Stimulated activated CD8-positive, alpha-beta memory T cell treated with anti-CD3 and anti-CD28 coated beads, Interleukin-4, amount 100 ng/mL, for 48 hours (primary cell): ENCODE measurements around the gene NKAIN2.
"Not testable (repeated sequence)": the region's sequence is repeated elsewhere in the genome, so short reads cannot be mapped to it uniquely, and the experiment has no call there.

Experiments used
- DNase-seq: peaks from one replicate; pipeline ENCODE4 v3.0.0-alpha.2; 2020

The NKAIN2 gene

DNA sequence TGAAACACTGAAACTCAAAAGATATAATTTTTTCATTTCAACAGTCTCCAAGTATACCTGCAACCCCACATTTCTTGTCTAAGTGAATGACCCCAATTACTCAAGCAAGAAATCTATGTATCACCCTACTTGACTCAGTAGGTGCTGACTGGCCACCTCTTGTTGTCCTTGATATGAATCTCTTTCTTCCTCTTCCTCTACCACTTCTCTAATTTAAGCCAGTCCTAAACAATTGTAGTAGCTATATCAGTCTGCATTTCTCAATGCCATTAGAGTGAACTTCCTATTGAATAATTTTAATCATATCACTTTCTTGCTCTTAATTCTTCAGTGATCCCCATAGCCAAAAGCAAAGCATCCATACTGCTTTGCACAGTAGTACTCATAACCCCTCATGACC is 93.2 kb downstream of the NKAIN2 start:
- DNase-seq: no peak

DNA sequence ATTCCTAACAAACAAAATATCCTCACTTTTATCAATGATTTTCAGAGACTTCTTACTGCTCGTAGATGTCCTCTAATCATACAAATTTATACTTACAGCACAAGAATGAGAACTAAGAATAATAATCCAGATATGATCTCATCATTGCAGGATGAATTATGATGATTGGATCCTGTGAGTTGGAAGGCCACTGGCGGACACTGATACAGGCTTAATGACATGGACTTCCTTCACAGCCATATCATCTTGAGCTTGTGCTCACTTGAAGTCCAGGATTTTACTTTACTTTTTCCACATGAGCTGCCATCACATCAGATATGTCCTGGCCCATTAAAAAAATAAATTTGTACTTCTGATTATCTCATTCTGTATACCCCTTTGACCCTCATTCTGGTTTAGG is 94.3 kb downstream of the NKAIN2 start:
- no peak for DNase-seq

DNA sequence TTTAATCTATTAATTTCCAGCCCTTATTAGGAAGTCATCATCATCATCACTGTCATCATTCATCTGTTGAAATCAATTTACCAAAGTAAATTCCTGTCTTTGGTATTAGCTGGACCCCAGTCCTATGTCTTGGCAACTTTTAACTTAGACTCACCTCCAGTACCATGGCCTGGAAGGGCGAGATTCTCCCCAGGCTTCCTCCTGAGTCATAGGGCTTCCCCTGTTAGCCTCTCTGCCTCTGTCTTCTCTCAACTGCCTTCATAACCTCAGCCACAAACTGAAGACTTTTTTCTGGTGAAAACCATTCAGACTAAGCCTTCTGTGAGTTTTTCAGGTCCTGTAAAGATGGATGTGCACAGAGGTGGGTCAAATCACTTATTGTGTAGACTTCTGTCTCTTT is 95.0 kb downstream of the NKAIN2 start:
- no peak for DNase-seq

DNA sequence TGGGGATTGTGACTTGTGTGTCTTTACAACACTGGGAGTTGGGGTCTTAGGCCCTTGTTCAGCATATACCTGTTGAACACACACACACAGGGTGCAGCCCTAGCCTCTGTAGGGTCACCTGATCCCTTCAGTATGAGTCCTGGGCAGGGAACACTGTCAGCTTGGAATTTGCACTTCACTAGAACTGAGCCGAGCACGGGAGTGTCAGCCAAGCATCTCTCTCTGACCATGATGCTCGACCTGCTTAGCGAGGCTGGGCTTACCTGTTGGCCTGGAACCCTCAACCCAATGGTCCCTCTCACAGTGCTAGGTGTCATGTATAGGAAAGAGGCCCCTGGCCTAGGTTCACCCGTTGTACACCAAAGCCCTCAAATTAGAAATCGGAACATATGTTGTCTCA is 96.1 kb downstream of the NKAIN2 start:
- DNase-seq: no peak

DNA sequence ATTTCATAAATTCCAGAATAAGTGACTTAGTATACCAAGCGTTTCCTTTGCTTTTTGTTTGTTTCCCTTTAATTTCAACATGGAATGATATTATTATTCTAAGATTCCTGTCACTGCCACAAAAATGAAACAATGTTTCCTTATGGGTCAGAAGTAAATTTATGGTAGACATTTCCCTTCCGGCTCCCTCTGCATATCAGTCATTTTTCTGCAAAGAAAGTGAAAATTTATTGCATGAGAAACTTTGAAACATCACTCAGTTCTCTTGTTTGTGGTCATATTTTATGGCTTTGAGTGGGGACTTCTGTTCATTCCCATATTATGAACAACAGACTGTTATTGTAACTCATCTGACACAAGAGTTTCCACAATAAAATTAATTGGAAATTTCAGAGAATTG is 97.8 kb downstream of the NKAIN2 start:
- DNase-seq: no peak

DNA sequence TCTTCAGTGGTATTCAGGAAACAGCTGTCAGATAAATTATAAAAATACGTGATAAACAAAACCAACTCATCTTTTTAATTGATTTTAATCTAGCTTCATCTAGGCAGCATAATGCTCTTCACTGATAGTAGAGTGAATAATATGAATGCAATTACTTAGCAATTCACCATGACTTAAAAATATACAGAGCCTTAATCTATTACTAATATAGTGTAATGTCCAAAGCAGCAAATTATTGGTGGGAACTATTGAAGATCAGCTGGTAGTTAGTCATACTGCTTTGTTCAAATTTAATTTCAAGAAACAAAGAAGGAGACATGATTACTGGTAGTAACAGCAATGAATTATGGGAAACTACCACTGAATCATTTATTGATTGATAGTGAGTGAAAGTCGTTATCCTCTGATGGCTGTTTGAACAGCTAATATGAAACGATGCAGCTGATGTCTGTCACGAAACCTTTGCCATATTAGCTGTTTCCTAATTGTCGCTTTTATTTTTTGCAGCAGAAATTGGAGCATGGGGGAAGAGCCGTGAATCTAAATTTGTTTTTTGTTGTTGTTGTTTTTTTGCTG is 99.2 kb downstream of the NKAIN2 start:
- no peak for DNase-seq

DNA sequence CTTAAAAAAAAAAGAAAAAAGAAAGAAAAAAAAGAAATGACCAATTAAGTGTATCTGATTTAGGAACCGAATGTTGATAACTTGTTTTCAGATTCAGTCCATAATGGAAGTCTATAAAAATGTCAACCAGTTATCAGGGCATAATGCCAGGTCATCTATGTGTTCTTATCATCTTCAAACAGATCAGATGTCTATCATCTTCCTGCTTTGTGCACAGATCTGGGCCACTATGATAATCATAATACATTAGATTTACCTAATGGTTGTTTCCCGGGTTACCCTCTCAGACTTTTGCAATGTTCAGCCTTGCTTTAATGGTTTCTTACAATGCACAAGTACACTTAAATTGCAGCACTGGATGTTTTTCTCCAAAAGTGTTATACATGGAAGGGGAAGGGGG is 100.6 kb downstream of the NKAIN2 start:
- DNase-seq: no peak

DNA sequence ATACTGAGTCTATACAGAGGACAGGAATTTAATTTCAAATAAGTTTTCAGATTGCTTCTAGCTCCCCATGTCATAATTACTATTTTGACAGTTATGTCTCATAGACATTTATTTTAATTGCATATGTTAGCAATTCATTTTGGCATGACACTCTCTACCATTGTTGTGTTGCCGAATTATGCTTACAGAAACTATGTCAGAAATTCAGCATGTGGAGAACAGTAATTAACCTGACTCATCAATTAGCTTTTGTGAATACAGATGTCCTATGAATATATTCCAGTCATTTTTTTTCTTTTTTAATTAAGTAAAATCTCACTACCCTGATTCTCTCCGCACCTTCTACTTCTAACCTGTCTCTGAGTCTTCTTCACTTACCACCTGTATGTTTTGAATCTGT is 105.1 kb downstream of the NKAIN2 start:
- no peak for DNase-seq

DNA sequence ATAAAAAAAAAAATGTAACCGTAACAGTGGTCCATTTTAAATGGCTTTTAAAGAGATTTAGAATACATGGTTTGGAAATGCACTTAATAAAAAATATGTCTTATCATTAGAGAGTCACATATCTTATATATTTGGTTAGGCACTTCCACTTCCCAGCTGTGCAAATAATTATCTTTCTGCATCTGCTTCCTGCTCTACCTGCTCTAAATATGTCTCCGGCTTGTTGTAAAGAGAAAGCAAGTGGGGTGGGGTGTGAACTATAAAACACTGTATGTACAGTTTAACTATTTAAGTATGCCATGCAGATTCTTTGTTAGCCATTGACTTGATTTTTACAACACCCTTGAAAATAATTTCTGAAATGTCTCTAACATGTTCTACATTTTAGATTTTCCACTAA is 106.3 kb downstream of the NKAIN2 start:
- DNase-seq: no peak

DNA sequence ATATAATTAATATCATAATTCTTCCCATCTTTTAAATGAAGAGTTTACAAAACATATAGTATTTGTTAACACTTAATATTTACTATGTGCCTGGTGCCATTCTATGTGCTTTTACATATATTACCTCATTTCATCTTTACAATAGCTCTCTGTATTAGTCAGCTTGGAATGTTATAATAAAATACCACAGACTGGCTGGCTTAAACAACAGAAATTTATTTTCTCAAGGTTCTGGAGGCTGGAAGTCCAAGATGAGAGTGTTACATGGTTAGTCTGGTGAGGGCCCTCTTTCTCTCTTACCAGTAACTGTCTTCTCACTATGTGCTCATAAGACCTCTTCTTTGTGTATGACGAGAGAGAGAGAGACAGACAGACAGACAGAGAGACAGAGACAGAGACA is 110.2 kb downstream of the NKAIN2 start:
- DNase-seq: no peak

DNA sequence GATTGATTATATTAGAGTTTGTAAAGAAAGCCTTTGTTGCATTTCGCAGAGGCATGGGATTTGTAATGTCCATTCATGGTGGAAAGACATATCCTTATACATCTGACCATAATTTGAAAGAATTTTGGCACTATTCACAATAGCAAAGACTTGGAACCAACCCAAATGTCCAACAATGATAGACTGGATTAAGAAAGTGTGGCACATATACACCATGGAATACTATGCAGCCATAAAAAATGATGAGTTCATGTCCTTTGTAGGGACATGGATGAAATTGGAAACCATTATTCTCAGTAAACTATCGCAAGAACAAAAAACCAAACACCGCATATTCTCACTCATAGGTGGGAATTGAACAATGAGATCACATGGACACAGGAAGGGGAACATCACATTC is 119.7 kb downstream of the NKAIN2 start:
- DNase-seq: not testable (repeated sequence)

DNA sequence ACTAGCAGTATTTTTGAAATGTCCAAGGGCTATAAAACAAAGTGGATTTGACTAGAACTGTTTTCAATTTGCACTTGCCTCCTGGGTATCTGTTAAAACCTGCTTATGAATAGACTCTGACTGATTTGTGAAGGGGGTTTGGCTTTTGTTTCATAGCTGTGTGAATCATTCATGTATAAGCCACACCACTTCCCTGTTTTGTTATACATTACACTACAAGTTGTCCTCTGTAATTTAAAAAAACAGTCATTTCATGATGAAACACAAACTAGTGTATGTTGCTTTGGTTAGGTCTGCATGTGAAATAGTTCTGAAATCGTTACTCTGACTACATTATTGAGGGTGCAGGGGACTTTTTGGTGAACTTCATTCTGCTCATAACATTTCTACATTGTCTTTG is 121.7 kb downstream of the NKAIN2 start:
- DNase-seq: no peak

DNA sequence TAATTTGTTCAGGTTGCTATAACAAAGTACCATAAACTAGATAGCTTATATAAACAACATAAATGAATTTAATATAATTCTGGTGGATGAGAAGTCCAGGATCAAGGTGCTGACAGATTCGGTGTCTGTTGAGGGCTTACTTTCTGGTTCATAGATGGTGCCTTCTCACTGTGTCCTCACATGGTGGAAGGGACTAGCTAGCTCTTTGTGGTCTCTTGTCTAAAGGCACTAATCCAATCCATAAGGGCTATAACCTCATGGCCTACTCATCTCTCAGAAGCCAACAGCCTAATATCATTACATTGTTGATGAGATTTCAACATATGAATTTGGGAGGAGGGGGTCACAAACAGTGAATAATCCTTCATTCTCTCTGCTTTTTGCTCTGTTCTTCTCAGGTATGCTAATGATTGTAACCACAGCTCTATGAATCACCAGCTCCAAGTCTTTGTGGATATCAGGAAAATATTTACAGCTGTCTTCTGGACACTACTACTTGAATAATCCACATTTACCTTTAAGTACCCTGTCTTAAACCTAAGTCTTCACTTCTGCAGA is 122.3 kb downstream of the NKAIN2 start:
- no peak for DNase-seq

DNA sequence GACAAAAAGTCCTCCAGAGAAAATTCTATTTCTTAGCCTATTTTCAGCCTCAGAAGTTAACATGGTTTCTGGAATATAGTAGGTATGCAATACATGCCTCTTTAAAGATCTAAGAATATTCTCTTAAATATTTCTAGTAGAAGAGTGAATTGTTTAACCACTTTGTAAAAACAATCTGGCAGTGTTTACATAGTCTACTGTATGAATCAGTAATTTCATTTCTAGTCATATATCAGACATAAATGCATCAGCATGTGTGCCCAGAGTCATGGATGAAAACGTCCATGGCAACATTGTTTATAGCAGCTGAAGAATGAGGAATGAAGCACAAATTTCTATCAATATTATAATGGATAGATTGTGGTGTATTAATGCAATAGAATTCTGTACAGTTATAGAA is 124.9 kb downstream of the NKAIN2 start:
- DNase-seq: no peak

DNA sequence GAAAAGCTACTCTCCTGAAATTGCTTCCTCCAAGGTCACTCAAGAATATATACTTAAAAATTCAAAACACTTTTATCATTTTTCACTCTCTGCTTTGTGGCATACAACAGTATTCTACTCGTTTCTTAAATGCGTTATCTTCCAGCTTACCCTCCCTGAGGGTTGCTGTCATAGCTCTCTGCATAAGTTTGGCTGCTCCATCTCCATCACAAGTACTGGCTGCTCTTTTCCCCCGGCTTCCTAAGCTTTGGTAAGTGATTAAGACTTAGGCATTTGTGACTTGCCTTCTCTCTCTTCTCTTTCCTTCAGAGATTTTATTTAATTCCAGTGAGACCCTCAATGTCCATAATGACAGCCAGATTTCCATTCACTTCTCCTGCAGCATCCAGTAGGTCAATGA is 128.3 kb downstream of the NKAIN2 start:
- DNase-seq: no peak

DNA sequence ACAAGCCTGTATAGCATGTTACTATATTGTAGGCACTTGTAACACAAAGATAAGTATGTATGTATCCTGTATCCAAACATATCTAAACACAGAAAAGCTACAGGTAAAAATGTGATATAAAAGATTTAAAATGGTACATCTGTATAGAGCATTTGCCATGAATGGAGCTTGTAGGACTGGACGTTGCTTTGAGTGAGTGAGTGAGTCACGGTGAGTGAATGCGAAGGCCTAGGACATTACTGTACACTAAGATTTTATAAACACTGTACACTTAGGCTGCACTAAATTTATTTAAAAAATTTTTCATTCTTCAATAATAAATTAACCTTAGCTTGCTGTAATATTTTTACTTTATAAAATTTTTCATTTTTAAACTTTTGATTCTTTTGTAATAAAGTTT is 136.9 kb downstream of the NKAIN2 start:
- DNase-seq: no peak

DNA sequence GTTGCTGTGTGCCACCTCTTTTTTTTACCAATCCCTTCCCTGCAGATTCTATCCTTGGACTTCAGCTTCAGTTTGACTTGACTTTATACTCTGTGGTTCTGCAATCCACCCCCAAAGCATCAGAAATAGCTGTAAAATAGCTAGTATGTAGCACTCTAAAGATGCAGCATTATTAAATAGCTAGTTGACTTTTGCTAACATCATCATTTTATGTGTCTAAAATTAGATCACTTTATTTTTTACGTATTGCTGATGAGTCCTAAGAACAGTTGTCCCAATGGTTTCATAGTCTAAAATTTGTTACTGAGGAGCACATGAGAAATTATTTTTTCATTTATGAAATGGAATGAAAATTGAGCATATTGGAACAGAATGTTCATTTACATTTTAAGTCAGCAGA is 138.2 kb downstream of the NKAIN2 start:
- no peak for DNase-seq

DNA sequence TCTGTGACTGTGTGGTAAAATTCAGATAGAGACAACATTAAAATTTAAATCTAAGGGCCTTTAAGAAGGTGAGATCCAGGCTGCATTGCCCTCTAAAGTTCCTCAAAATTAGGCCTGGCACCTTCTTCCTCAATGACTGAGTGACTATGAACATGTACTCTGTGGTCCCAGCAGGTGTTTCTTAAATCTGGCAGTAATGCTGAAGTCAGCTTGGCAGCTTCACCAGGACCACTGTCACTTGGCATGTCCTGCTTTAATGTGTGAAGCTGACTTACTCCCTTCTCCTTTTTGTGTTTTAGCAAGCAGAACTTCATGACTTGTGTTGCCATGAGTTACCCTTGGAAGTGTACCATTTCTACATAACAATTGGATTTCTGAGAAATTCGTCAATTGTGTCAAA is 141.7 kb downstream of the NKAIN2 start:
- no peak for DNase-seq

DNA sequence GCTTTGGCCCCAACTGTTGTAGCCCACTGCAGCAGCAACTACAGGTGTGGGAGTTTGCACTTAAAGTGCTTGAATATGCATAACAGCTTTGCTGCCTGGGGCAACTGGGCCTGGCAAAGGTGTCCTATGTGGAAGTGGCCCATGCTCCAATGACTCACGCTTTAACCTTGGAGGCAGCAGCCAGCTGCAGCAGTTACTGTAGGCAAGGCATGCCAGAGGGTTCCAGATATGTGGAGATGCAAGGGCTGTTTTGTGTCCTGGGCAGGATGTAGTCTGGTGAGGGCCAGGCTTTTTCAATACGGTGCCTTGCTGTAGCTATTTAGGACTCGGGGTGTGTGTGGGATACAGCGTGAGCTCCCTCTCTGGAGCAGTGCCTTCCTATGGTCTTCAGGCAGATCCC is 150.3 kb downstream of the NKAIN2 start:
- DNase-seq: no peak

DNA sequence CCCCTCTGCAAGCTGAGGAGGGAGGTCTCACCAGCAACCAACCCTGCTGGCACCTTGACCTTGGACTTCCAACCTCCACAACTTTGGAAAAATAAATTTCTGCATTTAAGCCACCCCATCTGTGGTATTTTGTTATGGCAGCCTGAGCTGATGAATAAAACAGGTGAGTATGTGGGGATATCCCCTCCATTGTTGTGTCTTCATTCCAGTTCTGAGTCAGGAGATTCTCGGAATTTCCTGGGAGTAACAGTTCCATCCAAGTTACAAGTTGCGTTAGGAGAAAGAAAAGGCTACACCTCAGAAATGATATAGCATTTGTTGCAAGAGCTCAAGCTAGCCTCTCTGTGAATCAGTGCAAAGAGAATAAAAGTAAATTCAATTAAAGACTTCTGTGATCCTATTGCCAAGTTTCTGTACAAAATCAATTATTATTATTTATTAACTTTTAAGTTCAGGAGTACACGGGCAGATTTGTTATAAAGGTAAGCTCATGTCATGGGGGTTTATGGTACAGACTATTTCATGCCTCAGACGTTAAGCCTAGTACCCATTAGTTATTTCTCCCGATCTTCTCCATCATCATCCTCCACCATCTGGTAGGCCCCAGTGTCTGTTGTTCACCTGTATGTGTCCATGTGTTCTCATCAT is 153.0 kb downstream of the NKAIN2 start:
- no peak for DNase-seq

DNA sequence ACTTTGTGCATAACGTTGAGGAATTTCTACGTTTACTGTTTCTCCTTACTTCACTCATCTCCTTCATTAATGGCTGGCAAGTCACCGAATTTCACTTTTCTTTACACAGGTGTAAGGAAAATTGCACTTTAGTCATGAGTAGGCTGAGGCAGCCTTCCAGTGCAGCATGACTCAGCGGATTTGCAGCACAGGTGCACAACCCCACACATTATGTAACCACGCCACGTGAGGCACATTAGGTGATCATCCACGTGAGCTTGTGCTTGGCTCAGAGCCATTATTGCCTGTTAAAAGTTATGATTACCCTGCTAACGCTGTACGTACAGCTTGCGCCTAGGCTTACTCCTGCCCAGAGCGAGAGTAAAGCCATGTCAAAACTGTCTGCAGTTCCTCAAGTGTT is 158.8 kb downstream of the NKAIN2 start:
- DNase-seq: no peak

DNA sequence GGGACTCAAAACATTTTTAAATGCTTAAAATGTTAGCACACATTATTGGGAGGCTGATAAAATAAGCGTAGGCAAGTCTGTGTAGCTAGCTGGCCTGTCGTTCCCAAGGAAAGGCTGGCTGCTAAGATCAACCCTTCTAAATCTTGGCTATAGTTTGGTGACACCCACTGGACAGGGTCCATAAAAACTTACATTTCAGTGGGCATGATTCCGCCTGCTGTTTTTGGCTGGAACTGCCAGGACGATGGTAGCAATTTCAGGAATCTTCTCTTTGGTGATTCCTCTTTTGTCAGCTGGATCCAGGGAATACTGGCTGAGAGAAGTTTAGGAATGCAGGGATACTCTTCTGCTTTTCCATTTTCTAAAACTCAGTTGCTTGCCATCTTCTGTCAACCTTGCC is 162.2 kb downstream of the NKAIN2 start:
- no peak for DNase-seq

DNA sequence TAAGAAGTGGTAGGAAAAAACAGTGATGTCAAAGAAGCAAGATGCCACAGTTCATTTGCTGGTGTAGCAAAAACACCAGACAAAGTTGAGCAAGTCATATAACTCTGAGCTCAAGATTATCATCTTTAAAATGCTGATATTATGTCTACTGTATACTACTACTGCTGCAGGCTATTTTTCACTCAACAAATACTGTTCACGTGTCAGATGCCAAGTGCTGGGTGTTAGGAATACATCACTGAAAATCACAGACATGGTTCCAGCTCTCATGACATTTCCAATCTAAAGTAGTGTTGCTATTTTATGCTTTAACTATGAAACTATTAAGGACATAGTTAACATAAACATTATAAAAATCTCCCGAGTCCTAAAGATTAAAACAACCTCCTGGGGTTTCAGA is 163.0 kb downstream of the NKAIN2 start:
- DNase-seq: no peak

DNA sequence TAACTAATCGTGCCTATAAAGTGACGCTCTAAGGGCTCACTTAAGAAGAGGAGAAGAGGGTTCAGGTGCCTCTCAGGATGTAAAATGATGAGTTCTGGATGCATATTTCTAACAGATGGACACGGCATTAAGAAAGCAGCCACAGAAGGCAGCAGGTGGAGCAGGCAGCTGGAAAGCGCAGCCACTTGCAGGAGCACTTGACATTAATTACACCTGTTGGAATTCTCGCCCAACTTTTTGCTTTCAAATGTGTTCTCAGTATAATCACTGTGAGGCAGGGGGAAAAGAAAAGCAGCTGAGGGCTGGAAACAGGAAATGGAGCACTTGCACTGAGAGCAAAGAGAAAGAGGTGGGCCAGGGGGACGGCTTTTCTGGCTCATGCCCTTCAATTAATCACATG is 164.2 kb downstream of the NKAIN2 start:
- no peak for DNase-seq
